SKM-1 (cell line): Measurements from ENCODE around the gene CD7.

Experiments
- DNase-seq: peaks from one replicate; lab custom pipeline; 2025; ENCODE audit not compliant: unreplicated experiment; lab: John Stamatoyannopoulos, UW

The CD7 gene

GRCh38 chr17:82328994-82329507 is 11.6 kb upstream of the CD7 start:
- DNase-seq: no peak

DNA sequence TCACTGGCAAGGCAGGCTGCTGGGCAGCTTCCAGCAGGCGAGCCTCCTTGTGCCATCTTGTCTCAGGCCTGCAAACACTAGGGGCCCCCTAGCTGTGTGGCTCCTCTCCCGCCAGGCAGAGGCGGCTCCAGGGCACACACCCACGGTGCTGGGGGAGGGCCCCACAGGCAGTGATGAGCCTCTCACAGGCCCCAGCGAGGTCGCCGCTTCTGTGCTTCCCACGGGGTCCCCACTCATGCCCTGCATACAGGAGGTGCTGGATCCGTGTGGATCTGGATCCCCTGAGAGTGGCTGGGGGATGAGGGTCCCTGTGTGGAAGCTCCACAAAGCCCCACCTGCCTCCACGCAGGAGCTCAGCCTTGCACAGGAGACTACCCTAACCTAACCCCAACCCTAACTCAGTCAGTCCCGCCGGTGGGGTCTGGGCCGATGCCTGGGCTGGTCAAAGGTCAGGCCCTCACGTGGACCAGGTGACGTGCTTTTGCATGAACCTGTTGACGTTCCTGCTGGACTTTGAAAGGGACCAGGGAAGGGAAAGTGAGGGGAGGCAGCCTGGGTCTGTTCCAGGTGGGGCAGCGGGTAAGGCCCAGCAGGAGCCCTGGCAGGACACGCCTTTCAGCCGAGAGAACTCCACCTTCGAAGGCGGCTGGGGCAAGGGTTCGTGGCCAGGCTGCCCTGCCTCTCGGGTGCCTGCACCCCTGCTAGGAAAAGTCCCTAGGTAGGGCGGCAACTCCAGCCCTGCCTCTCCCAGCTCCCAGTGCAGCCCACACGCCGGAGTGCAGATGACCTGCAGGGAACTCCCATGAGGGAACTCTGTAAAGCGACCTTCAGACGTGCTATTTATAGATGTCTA is 11.0 kb upstream of the CD7 start:
- DNase-seq: no peak

GRCh38 chr17:82327757-82328140 is 10.3 kb upstream of the CD7 start:
- DNase-seq: no peak

GRCh38 chr17:82327289-82327688 is 9.9 kb upstream of the CD7 start:
- no peak for DNase-seq

DNA sequence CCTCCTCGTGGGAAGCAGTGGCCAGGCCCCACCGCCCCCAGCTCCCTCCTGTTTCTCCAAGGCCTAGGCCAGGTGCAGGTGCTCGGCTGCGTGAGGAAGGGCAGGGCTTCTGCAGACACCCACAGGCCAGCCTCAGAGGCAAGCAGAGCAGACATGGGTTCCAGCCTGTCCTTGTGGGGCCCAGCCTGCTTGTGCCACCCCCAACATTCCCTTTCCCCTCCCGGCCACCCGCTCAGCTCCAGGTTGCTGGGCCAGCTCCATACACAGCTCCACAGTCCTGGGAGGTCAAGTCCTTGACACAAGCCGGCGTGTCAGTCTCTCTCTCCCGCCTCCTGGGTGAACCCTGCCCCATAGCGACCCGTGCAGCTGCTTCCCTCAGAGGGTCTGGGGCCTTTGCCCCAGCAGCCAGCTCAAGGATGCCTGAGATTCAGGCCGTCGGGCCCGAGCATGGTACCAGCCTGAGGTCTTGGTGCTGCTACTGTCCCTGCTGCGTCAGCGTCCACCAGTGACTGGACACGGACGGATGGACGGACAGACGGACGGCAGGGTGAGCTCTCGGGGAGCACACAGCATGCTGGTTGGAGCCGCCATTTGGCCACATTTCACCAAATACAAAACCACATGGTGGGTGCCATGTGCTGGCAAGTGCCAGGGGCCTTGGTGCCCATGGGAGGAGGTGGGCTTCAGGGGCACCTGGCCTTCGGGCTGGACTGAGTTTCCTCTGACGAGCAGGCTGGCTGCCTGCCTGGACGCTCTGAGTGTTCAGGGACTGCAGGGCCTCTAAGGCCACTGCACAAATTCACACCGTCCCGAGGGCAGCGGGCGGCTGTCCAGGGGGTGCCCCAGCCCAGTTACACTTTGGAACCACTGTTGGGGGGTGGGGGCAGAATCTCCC is 8.1 kb upstream of the CD7 start:
- no peak for DNase-seq

- DNase-seq: no peak
Measured at GRCh38 chr17:82324566-82325285, 7.3 kb upstream of the CD7 start.

- DNase-seq: no peak
Measured at GRCh38 chr17:82323514-82324234, 6.3 kb upstream of the CD7 start.

- DNase-seq: no peak
Measured at GRCh38 chr17:82322526-82323453, 5.4 kb upstream of the CD7 start.

- no peak for DNase-seq
Measured at GRCh38 chr17:82321947-82322466, 4.6 kb upstream of the CD7 start.

- DNase-seq: no peak
Measured at GRCh38 chr17:82320956-82321927, 3.8 kb upstream of the CD7 start.

GRCh38 chr17:82320140-82320840 is 2.9 kb upstream of the CD7 start:
- no peak for DNase-seq

GRCh38 chr17:82319619-82320062 is 2.2 kb upstream of the CD7 start:
- no peak for DNase-seq

DNA sequence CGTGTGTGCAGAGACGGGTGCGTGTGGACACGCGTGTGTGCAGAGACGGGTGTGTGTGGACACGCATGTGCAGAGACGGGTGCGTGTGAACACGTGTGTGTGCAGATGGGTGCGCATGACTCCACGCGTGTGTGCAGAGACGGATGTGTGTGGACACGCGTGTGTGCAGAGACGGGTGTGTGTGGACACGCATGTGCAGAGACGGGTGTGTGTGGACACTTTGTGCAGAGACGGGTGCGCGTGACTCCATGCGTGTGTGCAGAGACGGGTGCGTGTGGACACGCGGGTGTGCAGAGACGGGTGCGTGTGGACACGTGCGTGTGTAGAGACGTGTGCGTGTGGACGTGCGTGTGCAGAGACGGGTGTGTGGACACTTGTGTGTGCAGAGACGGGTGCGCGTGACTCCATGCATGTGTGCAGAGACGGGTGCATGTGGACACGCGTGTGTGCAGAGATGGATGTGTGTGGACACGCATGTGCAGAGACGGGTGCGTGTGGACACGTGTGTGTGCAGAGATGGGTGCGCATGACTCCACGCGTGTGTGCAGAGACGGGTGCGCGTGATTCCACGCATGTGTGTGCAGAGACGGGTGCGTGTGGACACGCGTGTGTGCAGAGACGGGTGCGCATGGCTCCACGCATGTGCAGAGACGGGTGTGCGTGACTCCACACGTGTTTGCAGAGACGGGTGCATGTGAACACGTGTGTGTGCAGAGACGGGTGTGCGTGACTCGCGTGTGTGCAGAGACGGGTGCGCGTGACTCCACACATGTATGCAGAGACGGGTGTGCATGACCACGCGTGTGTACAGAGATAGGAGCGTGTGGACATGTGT is 1.6 kb upstream of the CD7 start:
- no peak for DNase-seq

DNA sequence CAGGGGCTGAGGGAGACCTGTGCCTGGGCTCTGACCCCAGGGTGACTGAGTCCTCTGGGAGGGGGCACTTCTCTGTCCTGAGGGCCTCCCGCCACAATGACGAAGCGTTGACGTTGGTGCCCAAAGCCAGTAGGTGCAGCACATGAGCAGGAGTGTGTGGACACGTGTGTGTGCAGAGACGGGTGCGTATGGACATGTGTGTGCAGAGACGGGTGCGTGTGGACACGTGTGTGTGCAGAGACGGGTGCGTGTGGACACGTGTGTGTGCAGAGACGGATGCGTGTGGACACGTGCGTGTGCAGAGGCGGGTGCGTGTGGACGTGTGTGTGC is 726 bp upstream of the CD7 start:
- DNase-seq: no peak

GRCh38 chr17:82316651-82317393 is 586 bp downstream of the CD7 start:
- DNase-seq: no peak
